CD4-positive, alpha-beta T cell treated with Interleukin-6 for 4 hours (primary cell): Measurements from ENCODE around the gene PCDH18.
A peak's percentile ranks its signal among the peaks of the same experiment; 100 is the strongest.
"Not testable (repeated sequence)": the region's sequence is repeated elsewhere in the genome, so short reads cannot be mapped to it uniquely, and the experiment has no call there.

Experiments used
- DNase-seq: peaks from one replicate; pipeline ENCODE4 v3.0.0-alpha.2; 2020; ENCODE audit warnings: mixed read lengths

Gene PCDH18

GRCh38 chr4:137531986-137532868 lies at the start of gene PCDH18:
TSS of gene PCDH18 (minus strand) at chr4:137532494. CDS start at chr4:137532088, 406 bp downstream.
- DNase-seq = peak; percentile 5

- no peak for DNase-seq
Observed at GRCh38 chr4:137576446-137576845, 44.2 kb upstream of the PCDH18 start.

- no peak for DNase-seq
Observed at GRCh38 chr4:137572647-137573046, 40.4 kb upstream of the PCDH18 start.

DNA sequence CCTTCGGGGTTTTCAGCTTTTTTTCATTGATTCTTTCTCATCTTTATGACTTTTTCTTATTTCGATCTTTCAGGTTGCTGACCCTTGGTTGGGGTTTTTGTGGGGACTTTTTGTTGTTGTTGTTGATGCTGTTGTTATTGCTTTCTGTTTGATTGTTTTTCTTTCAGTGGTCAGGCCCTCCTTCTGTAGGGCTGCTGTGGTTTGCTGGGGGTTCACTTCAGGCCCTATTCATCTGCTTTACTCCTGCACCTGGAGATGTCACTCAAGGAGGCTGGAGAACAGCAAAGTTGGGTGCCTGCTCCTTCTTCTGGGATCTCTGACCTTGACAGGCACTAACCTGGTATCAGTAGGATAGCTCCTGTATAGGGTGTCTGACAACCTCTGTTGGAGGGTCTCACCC lies 39.9 kb upstream of the PCDH18 start:
- no peak for DNase-seq

DNA sequence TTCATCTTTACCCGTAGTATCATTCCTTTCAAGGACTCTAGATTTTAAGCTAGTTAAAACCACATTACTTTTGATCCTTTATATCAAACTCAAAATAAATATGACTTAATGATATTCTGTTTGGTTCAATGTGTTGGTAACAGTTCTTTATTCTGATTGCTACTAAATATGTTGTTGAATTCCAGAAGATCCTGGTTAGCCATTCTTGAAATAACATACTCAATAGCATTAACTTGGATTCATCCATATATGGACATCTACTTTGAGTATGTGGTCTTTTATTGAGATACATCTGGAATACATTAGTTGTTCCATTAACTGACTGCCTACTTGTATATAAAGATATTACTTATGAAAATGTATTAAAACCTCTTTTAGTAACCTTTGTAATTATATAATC lies 27.5 kb upstream of the PCDH18 start:
- DNase-seq = no peak

DNA sequence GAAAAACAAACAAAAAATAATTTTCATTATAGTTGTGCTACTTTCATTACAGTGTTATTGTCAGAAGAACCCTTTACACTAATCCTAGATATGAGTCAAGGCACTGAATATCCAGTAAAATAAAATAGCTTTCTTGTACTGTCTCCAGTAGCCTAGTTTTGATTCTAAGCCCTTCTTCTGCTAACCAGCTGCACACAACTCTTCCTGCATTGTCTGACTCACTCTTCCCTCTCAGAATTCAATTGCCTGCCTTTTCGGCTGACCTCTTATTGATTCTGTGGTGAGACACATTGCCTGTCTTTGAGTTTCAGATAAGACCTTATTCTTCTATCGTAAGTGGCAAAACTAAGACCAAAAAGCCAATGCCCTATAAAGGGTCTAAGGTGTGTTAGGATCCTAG lies 26.7 kb upstream of the PCDH18 start:
- no peak for DNase-seq

DNA sequence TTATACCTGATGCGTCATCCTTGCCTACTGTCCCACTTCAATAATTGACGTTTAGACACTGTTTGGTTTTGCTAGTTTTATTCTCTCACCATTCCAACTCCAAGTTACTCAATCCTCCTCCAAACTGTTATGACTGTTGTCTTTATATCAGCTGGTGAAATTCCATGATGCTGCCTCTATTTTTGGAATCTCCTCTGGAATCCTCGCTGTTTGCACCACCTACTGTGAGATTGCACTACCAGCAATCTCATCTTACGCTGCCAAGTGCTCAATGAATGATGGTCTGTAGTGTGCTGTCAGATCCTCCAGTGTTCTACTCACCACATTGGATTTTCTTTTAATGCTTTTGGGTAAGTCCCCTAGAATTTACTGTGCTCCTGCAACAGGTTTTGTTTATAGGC lies 13.2 kb upstream of the PCDH18 start:
- DNase-seq = no peak

GRCh38 chr4:137543648-137544047 lies 11.4 kb upstream of the PCDH18 start:
- DNase-seq = no peak

DNA sequence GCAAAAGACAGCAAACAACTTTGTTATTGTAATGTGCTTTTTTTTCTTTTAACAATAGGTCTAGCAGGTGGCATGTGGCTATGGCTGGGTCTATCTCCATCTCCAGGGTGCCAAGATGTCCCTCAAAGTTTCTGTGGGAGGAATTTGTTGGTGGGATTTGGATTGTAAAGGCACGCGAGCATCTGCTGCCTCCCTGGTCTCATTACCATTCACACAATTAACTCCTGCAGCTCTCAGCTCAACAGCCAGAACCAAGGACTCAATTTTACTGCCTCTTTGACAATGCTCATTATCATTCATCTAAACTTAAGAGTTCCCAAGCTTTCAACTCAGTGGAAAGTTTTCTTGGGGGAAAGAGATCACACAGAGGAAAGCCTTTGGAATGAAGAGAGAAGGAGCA lies 10.9 kb upstream of the PCDH18 start:
- no peak for DNase-seq

- DNase-seq = no peak
Observed at GRCh38 chr4:137541876-137542646, 9.8 kb upstream of the PCDH18 start.

DNA sequence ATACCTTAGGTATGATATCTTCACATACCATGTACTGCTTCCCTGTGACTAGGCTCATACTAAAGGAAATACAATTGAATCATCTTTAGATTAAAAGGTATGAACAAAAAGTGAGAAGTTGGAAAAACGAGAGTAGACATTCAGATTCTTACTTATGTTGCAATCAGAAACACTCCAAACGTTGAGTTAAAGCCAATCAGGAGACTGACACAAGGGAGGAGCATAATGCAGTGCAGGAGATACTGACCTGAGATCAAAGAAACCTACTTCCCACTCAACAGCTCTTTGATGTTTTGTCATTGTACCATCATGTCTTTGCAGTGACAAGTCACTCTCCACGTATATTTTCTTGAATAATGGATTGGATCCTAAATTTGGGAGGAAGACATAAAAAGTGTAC lies 8.9 kb upstream of the PCDH18 start:
- no peak for DNase-seq

DNA sequence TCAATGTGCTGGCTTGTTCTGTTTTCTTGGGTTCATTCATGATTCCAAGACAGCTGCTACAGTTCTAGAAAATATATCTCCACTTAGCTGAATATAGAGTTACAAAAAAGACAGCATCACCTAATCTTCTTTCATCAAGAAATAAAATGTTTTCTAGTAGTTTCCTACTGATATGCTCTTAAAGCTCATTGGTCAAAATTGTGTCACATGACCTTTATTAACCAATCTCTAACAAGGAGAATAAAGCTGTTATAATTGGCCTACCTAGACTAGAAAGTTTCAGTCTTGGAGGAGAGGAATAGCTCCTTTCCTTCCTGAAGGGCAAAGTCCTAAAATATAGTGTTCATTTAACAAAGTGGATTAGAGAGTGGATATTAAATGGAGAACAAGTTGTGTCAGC lies 8.1 kb upstream of the PCDH18 start:
- DNase-seq = no peak

DNA sequence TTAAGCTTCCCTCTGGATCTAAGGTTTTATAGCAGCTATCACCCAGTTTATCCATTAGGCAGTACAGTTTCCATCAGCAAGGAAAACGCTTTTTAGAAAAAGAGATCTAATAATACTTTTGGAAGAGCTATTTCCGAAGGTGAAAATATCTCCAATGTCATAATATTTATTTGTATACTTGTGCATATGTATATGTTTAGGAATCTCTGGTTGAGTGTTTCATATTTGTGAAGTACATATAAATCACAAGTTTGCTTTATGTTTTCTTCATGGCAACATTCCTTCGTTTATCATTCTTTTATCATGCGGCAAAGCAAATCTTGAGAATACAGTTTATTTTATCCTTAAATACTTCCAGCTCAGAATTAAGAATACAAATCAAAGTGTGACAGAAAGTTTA lies 6.2 kb upstream of the PCDH18 start:
- DNase-seq = no peak

DNA sequence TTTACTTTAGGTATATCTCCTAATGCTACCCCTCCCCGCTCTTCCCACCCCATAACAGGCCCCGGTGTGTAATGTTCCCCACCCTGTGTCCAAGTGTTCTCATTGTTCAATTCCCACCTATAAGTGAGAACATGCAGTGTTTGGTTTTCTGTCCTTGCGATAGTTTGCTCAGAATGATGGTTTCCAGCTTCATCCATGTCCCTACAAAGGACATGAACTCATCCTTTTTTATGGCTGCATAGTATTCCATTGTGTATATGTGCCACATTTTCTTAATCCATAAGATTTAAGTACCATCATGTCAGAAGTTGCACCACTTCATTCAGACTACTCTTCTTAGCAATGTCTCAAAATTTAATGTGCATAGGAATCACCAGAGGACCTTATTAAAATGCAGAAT lies 5.5 kb upstream of the PCDH18 start:
- not testable (repeated sequence) for DNase-seq

DNA sequence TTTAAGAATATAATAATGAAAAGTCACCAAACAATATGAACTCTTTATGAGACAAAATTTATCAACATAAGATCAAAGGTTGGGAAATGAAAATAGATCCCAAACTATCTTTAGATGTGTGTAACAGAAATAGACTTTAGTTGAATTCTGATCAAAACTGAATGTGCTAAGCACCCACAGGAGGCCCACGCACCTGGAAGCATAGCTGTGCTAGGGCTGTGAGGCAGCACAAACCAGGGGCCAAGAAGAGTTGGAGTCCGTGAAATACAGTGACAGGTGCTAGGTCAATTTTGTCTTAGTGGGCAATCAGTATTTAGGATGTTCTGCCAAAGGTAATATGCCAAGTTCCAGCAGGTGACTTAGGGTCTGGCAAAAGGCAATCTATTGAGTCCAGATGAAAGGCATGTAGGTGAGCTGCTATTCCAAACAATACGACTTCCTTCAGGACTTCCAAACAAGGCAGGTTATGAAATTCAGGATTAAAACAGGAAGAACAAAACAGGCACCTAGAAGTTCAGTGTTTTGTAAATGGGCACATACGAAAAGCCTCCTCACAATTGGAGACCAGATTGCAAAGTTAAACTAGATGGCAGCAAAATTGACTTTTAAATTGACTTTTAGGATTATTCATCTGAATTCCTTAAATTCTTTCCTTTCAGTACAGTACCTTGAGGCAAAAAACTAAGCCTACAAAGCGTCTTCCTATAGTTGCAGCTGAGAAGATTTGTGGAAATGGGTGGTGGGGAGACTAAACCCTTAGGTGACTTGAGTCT lies 4.7 kb upstream of the PCDH18 start:
- DNase-seq = no peak

- DNase-seq = no peak
Observed at GRCh38 chr4:137535718-137536117, 3.4 kb upstream of the PCDH18 start.

- no peak for DNase-seq
Observed at GRCh38 chr4:137534516-137534915, 2.2 kb upstream of the PCDH18 start.

- DNase-seq = no peak
Observed at GRCh38 chr4:137533855-137534254, 1.6 kb upstream of the PCDH18 start.

GRCh38 chr4:137532869-137533236 lies 559 bp upstream of the PCDH18 start:
- no peak for DNase-seq

DNA sequence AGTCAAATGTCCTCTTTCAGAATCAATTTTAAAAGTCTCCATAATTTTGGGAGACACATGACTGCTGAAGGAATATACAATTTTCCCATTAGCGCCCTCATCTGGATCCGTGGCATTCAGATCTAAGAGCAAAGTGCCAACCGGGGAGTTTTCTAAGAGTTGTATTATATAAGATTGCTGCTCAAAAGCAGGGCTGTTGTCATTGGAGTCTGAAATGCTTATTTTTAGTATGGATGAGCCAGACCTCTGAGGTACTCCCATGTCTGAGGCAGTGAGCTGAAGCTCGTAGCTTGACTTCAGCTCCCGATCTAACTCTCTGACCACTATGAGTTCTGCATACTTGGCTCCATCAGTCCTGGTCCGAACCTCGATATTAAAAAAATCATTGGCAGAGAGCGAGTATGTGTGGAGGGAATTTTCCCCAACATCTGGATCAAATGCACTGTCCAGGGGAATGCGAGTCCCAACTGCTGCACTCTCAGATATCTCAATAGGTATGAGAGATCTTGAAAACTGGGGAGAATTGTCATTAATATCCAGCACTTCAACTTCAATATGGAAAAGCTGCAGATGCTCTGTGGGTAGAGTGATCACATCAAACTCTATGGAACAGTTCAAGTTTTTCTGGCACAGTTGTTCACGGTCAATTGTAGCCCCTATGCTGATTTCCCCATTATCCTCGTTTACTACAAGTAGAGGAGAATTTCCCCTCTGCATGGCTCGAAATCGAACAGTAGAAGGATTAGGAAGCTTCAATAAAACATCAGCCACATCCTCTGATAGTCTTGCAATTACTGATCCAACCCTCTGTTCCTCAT lies 917 bp downstream of the PCDH18 start:
- no peak for DNase-seq

DNA sequence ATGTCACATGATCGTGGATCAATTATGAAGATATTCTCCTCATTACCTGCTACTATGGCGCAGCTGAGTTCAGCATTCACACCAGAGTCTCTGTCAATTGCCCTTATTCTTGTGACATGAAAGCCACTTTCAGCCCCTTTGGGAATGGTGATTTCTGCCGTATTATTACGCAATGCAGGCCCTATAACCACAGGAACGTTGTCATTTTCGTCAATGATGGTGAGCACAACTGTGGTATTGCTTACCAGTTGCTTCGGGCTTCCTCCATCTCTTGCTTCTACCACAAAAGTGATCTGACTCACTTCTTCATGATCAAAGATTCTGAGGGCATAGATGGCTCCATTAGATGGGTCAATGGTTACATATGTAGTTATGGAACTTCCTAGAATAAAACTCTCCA lies 2.1 kb downstream of the PCDH18 start:
- DNase-seq = no peak

DNA sequence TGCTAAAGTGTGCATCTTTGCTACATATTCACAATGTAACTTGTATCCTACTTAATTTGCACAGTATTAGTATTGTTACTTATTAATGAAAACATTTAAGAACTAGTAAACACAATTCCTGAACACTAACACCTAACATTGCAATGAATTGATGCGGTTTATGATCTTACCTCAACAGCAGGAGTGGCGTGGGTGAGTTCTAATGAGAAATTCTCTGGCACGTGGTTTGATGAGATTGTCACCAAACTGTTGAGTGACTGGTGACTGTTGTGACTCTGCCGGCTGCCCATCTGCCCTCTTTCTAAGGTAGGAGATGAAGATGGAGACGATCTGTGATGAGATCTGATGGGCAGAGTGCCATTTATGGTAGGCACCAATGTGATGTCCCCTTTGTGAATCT lies 2.9 kb downstream of the PCDH18 start:
- no peak for DNase-seq

- DNase-seq = no peak
Observed at GRCh38 chr4:137528673-137529072, 3.6 kb downstream of the PCDH18 start.
